Activated CD8-positive, alpha-beta T cell treated with anti-CD3 and anti-CD28 coated beads, Interleukin-2, amount 10 ng/mL, durations not matched to agents 7 days and 5 days (primary cell): ENCODE results near the gene ATP8B2. TPM values are rescaled to one million over a fixed set of nuclear protein-coding genes. Genes with fewer than 3 reads are reported as not detected.
"Not testable (repeated sequence)": the region's sequence is repeated elsewhere in the genome, so short reads cannot be mapped to it uniquely, and the experiment has no call there.

Experiments used
- ATAC-seq: fragments of 150-1000 bp; cut with Tn5 transposase; one replicate; pipeline ENCODE4 v1.10.0; 2021; ENCODE audit warnings: moderate library complexity
- CTCF ChIA-PET: fragments of 350-600 bp; sonication (Branson Sonifier 250); formaldehyde crosslinking; loops from one replicate; lab custom pipeline; 2021; ENCODE audit warnings: antibody characterized with exemption; lab: Charles Lee
- POLR2A ChIA-PET: fragments of 350-600 bp; sonication (Branson Sonifier 250); formaldehyde crosslinking; loops from one replicate; lab custom pipeline; 2021; ENCODE audit warnings: antibody characterized with exemption; lab: Charles Lee
- DNase-seq: peaks from one replicate; pipeline ENCODE4 v3.0.0-alpha.2; 2020
- H3K27ac Mint-ChIP-seq: one replicate; pipeline ENCODE4 v1.8.0; 2021; ENCODE audit warnings: mild to moderate bottlenecking, mixed read lengths
- H3K27me3 Mint-ChIP-seq: one replicate; pipeline ENCODE4 v1.8.0; 2021; ENCODE audit warnings: low read depth, mixed read lengths
- H3K36me3 Mint-ChIP-seq: one replicate; pipeline ENCODE4 v1.8.0; 2021; ENCODE audit warnings: low read depth, mixed read lengths
- H3K4me1 Mint-ChIP-seq: one replicate; pipeline ENCODE4 v1.8.0; 2021; ENCODE audit warnings: low read depth, mixed read lengths
- H3K4me3 Mint-ChIP-seq: one replicate; pipeline ENCODE4 v1.8.0; 2021; ENCODE audit warnings: mild to moderate bottlenecking, mixed read lengths
- H3K9me3 Mint-ChIP-seq: one replicate; pipeline ENCODE4 v1.8.0; 2022; ENCODE audit warnings: mixed read lengths; ENCODE audit not compliant: insufficient read depth
- total RNA-seq, 2 experiments: library from RNA; stranded (reverse); gene quantifications; one replicate each; pipeline ENCODE4 v1.2.3, GENCODE V29; 2021

Gene ATP8B2, protein sequence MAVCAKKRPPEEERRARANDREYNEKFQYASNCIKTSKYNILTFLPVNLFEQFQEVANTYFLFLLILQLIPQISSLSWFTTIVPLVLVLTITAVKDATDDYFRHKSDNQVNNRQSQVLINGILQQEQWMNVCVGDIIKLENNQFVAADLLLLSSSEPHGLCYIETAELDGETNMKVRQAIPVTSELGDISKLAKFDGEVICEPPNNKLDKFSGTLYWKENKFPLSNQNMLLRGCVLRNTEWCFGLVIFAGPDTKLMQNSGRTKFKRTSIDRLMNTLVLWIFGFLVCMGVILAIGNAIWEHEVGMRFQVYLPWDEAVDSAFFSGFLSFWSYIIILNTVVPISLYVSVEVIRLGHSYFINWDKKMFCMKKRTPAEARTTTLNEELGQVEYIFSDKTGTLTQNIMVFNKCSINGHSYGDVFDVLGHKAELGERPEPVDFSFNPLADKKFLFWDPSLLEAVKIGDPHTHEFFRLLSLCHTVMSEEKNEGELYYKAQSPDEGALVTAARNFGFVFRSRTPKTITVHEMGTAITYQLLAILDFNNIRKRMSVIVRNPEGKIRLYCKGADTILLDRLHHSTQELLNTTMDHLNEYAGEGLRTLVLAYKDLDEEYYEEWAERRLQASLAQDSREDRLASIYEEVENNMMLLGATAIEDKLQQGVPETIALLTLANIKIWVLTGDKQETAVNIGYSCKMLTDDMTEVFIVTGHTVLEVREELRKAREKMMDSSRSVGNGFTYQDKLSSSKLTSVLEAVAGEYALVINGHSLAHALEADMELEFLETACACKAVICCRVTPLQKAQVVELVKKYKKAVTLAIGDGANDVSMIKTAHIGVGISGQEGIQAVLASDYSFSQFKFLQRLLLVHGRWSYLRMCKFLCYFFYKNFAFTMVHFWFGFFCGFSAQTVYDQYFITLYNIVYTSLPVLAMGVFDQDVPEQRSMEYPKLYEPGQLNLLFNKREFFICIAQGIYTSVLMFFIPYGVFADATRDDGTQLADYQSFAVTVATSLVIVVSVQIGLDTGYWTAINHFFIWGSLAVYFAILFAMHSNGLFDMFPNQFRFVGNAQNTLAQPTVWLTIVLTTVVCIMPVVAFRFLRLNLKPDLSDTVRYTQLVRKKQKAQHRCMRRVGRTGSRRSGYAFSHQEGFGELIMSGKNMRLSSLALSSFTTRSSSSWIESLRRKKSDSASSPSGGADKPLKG
- total RNA-seq: 10 to 100 TPM; 65.3 to 71.6 TPM

DNA sequence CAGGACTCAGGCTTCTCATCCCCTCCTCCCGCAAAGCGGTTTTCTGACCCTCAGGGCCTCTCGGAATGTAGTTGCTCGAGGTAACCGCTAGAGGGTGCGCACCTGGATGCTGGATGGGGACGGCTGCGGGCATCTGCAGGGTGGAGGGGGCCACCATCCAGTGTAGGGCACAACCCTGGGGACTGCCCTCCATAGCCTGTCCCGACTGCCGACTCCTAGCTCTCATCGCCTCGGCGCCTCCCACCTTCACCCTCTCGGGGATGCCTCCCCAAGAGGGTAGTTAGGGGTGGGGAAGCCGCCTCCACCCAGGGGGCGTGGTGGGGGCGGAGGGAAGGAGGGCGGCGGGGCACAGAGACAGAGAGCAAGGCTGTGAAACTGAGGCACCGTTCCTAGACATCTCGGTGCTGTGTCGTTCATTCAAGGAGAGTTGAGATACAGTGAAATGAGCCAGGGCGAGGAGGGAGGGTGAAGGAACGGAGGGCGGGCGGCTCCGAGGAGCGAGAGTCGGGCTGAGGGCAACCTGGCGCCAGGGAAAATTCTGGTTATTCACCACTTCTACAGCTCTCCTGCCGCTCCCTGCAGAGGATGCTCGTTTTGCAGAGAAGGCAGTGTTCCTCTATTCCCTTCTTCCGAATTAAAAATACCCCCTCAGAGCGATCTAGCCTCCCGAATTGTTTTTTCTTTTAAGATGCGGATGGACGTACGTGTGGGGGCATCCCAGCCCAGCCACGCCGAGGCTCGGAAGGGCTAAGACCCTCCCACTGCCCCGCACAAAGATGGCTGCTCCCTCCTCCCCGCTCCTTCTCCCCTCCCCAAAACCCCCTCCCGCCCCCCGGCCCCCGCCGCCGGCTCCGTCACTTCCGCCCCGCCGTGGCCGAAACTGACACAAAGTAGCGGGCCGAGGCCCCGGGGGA, at the start of gene ATP8B2:
ATP8B2 (plus strand) TSS at position 857 of the 914 bp plus-strand sequence. CDS start 2,617 bp downstream, outside the sequence.
- peaks cover 21% of the 10 kb centered on the region for H3K27me3 Mint-ChIP-seq
- H3K36me3 Mint-ChIP-seq: peaks cover 4% of the 10 kb centered on the region
- H3K4me3 Mint-ChIP-seq: peak within 1 kb of the TSS; percentile 92
- ATAC-seq (peak; percentile 59), DNase-seq (peak; percentile 87)
- ChIA-PET POLR2A (interaction anchor here (0.6 to 1.5 kb wide), 5 partner anchors 10 to 233 kb away, joined by 3 to 4 read pairs (median 3); partner anchors contain the start of gene UBE2Q1), CTCF (interaction anchor here (0.7 to 9.6 kb wide), 10 partner anchors 9 to 222 kb away, joined by 3 to 195 read pairs (median 6); no protein-coding TSS in a partner anchor)
- H3K4me1 Mint-ChIP-seq: peaks cover 45% of the 10 kb centered on the region
- peak within 1 kb of the TSS; percentile 89 for H3K27ac Mint-ChIP-seq
- H3K9me3 Mint-ChIP-seq: no peaks in the 10 kb centered on the region

DNA sequence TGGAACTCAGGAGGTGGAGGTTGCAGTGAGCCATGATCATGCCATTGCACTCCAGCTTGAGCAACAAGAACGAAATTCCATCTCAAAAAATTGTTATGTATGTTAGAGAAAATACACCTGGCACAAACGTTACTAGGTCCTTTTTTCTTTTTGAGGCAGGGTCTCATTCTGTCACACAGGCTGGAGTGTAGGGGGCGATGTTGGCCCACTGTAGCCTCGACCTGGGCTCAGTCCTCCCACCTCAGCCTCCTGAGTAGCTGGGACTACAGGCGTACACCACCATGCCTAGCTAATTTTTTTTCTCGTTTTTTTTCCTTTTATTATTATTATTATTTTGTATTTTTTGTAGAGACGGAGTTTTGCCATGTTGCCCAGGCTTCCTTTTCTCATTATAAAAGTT, 48.5 kb upstream of the ATP8B2 start:
- H3K27ac Mint-ChIP-seq: no peak overlapping the region
- POLR2A ChIA-PET: no interaction called here

DNA sequence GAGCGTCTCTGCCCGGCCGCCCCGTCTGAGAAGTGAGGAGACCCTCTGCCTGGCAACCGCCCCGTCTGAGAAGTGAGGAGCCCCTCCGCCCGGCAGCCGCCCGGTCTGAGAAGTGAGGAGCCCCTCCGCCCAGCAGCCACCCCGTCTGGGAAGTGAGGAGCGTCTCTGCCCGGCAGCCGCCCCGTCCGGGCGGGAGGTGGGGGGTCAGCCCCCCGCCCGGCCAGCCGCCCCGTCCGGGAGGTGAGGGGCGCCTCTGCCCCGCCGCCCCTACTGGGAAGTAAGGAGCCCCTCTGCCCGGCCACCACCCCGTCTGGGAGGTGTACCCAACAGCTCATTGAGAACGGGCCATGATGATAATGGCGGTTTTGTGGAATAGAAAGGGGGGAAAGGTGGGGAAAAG, 37.7 kb upstream of the ATP8B2 start:
- H3K4me1 Mint-ChIP-seq, H3K27ac Mint-ChIP-seq, H3K27me3 Mint-ChIP-seq, POLR2A ChIA-PET, H3K9me3 Mint-ChIP-seq, H3K36me3 Mint-ChIP-seq, H3K4me3 Mint-ChIP-seq, DNase-seq, CTCF ChIA-PET, ATAC-seq: not testable (repeated sequence)

More for the DNA sequence above, 48.5 kb upstream of the ATP8B2 start:
- CTCF ChIA-PET: interaction anchor here (0.6 to 3.2 kb wide), 9 partner anchors 13 to 203 kb away, joined by 3 to 39 read pairs (median 4); no protein-coding TSS in a partner anchor
- ATAC-seq (no peak), DNase-seq (no peak)
- Mint-ChIP-seq H3K9me3 (no peaks in the 10 kb centered on the region), H3K27me3 (no peaks in the 10 kb centered on the region), H3K4me3 (no peak overlapping the region), H3K4me1 (peaks cover 28% of the 10 kb centered on the region), H3K36me3 (peaks cover 33% of the 10 kb centered on the region)

DNA sequence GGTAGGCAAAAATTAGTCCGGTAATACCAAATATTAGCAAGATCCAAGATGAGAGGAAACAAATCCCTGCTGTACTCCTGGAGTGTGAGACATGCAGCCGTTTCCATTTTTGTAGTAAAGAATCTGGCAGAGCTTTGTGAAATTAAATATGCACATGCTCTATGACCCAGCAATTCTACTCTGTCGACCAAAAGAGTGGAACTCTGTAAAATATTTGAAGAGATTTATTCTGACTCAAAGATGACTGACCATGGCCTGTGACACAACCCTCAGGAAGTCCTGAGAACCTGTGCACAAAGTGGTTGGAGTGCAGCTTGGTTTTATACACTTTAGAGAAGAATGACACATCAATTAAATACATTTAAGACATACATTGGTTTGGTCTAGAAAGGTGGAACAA, 36.7 kb upstream of the ATP8B2 start:
- H3K4me1 Mint-ChIP-seq: no peaks in the 10 kb centered on the region
- peaks cover 4% of the 10 kb centered on the region for H3K9me3 Mint-ChIP-seq
- no peak for ATAC-seq

DNA sequence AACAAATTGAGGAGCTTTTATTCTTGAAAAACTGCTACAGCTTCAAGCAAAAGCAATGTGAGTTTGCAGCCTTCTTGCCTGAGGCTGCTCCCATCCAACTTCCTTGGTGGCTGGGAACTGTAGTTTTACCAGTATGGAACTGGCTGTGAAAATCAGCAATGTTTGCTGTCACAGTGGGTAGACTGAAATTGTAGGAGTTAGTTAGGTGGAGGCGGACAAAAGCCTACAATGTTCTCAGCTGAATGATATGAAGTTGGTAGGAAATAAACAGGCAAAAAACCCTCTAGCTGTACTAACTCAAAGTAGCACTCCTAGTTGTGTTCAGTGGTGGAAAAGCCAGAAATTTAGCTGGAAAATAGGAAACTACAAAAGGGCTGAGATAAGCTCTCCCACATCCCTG, 34.4 kb upstream of the ATP8B2 start:
- POLR2A ChIA-PET: interaction anchor here (0.6 kb wide), 2 partner anchors 96 to 178 kb away, joined by 3 to 4 read pairs; no protein-coding TSS in a partner anchor
- H3K27me3 Mint-ChIP-seq: peaks cover 7% of the 10 kb centered on the region
- no peak for DNase-seq
- H3K9me3 Mint-ChIP-seq: peaks cover 14% of the 10 kb centered on the region
- ATAC-seq: no peak
- H3K36me3 Mint-ChIP-seq: peaks cover 7% of the 10 kb centered on the region
- H3K27ac Mint-ChIP-seq: no peak overlapping the region
- H3K4me1 Mint-ChIP-seq: no peaks in the 10 kb centered on the region
- CTCF ChIA-PET: interaction anchor here (0.6 to 3.1 kb wide), 3 partner anchors 35 to 190 kb away, joined by 3 to 10 read pairs (median 3); no protein-coding TSS in a partner anchor
- no peak overlapping the region for H3K4me3 Mint-ChIP-seq

More for the DNA sequence above, 36.7 kb upstream of the ATP8B2 start:
- ChIA-PET CTCF (interaction anchor here (1.1 to 1.4 kb wide), 2 partner anchors 12 to 16 kb away, joined by 3 read pairs; no protein-coding TSS in a partner anchor), POLR2A (no interaction called here)
- peaks cover 2% of the 10 kb centered on the region for H3K36me3 Mint-ChIP-seq
- no peak for DNase-seq
- peaks cover 7% of the 10 kb centered on the region for H3K27me3 Mint-ChIP-seq
- no peak overlapping the region for H3K4me3 Mint-ChIP-seq
- no peak overlapping the region for H3K27ac Mint-ChIP-seq

DNA sequence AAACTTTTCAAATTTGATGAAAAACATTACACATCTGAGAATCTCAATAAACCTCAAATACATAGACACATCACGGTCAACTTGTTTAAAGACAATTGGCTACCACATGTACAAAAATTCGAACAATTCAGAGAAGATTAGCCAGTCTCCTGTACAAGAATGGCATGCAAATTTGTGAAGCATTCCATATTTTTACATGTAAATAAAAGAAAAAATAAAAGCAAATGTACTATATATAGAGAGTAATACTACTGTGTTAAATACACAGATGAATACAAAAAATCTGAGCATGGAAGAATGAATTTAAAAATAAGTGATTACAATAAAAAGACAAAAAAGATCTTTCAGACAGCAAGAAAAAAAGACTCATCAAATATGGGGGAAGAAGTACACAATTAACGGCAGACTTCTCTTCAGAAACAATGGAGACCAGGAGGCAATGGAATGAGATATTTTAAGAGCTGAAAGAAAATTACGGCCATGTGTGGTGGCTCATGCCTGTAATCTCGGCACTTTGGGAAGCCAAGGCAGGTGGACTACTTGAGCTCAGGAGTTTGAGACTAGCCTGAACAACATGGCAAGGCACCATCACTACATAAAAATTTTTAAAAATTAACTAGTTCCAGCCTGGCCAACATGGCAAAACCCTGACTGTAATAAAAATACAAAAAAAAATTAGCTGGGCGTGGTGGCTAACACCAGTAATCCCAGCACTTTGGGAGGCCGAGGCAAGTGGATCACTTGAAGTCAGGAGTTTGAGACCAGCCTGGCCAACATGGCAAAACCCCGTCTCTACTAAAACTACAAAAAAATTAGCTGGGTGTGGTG, 29.7 kb upstream of the ATP8B2 start:
- POLR2A ChIA-PET: interaction anchor here (0.6 kb wide), 1 partner anchor 475 kb away, joined by 5 read pairs; no protein-coding TSS in a partner anchor

DNA sequence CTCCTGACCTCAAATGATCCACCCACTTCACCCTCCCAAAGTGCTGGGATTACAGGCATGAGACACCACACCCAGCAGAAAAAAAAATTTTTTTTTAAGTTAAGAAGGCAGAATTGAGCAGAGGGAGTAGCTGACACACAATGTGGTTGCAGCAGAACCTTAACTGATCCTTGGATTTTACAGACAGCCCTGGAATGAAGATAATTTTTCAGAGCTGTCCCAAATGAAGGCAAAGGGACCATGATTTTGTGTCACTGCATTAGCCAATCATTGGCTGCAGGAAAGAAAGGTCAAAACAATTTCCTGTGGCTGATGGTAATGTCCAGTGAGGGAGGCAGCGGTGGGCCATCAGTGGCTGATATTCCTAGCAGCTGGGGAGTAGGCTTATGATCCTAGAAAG, 23.7 kb upstream of the ATP8B2 start:
- H3K27me3 Mint-ChIP-seq: peaks cover 2% of the 10 kb centered on the region
- POLR2A ChIA-PET: no interaction called here

More for the DNA sequence above, 29.7 kb upstream of the ATP8B2 start:
- no peaks in the 10 kb centered on the region for H3K4me1 Mint-ChIP-seq
- no peak for ATAC-seq
- H3K36me3 Mint-ChIP-seq: peaks cover 8% of the 10 kb centered on the region
- H3K27ac Mint-ChIP-seq: no peak overlapping the region
- no peak for DNase-seq
- H3K27me3 Mint-ChIP-seq: peaks cover 9% of the 10 kb centered on the region
- peaks cover 18% of the 10 kb centered on the region for H3K9me3 Mint-ChIP-seq
- no peak overlapping the region for H3K4me3 Mint-ChIP-seq
- CTCF ChIA-PET: interaction anchor here (1.6 kb wide), 1 partner anchor 28 kb away, joined by 3 read pairs; no protein-coding TSS in a partner anchor

DNA sequence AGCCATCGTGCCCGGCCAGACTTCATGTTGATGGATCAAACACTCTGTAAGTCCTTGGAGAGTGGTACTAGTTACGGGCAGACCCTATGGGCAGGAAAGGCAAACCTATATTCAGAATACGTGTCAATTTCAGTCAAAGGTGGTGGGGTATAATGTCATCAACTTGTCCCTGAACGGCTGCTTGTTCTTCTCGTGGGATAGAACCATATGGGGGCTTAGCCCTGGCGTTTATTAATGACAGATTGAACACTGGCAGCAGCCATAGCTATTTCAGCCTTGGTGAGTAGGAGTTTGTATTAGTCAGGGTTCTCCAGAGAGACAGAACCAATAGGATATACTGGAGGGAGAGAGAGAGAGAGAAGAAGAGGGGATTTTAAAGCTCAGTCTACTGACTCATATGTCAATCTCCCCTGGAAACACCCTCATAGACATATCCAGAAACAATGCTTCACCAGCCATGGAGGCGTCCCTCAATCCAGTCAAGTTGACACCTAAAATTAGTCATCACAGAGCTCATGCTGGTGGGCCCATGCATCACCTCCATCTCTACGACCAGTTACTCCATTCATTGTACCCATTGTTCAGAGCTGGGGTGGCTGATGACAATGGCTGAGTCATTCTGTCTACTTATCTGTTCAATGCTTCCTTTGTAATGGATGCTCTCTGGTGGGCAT, 20.5 kb upstream of the ATP8B2 start:
- H3K9me3 Mint-ChIP-seq: no peaks in the 10 kb centered on the region
- no peak overlapping the region for H3K27ac Mint-ChIP-seq
- ATAC-seq (no peak), DNase-seq (no peak)
- no peaks in the 10 kb centered on the region for H3K27me3 Mint-ChIP-seq
- ChIA-PET POLR2A (no interaction called here), CTCF (interaction anchor here (0.8 to 3.2 kb wide), 2 partner anchors 30 to 34 kb away, joined by 3 to 10 read pairs; no protein-coding TSS in a partner anchor)
- H3K4me3 Mint-ChIP-seq: no peak overlapping the region
- no peaks in the 10 kb centered on the region for H3K36me3 Mint-ChIP-seq
- no peaks in the 10 kb centered on the region for H3K4me1 Mint-ChIP-seq

More for the DNA sequence above, 23.7 kb upstream of the ATP8B2 start:
- peaks cover 3% of the 10 kb centered on the region for H3K9me3 Mint-ChIP-seq
- no peak for DNase-seq
- H3K27ac Mint-ChIP-seq: no peak overlapping the region
- no peak overlapping the region for H3K4me3 Mint-ChIP-seq
- CTCF ChIA-PET: interaction anchor here (1.7 kb wide), 1 partner anchor 23 kb away, joined by 7 read pairs; no protein-coding TSS in a partner anchor
- ATAC-seq: no peak
- H3K36me3 Mint-ChIP-seq: peaks cover 1% of the 10 kb centered on the region
- H3K4me1 Mint-ChIP-seq: no peaks in the 10 kb centered on the region

DNA sequence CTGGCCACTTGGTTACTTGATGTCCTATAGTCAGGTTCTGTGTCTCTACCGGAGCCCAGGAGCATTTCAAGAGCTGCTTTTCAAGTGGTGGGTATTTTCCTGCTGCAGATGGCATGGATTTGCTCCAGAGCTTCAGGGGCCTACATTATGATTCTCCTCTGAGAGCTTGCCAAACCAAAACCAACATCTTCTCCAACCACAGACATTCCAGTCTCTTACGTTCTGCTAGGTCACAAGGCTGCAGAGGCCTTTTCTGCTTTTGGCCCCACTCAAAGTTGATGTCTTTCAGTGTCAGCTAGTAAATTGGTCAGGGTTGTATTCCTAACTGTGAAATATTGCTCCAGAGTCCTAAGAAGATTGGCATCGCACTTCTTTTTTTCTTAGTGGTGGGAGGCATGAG, 19.2 kb upstream of the ATP8B2 start:
- CTCF ChIA-PET: interaction anchor here (0.7 to 3.2 kb wide), 3 partner anchors 15 to 29 kb away, joined by 3 to 10 read pairs (median 4); partner anchors contain the start of gene AQP10
- DNase-seq (no peak), ATAC-seq (no peak)
- H3K4me1 Mint-ChIP-seq: no peaks in the 10 kb centered on the region
- H3K9me3 Mint-ChIP-seq: no peaks in the 10 kb centered on the region
- H3K36me3 Mint-ChIP-seq: no peaks in the 10 kb centered on the region
- H3K4me3 Mint-ChIP-seq: no peak overlapping the region
- POLR2A ChIA-PET: no interaction called here
- no peaks in the 10 kb centered on the region for H3K27me3 Mint-ChIP-seq
- no peak overlapping the region for H3K27ac Mint-ChIP-seq
